ENCODE data around the gene RASIP1.
"Not testable (repeated sequence)": the region's sequence is repeated elsewhere in the genome, so short reads cannot be mapped to it uniquely, and the experiment has no call there.

Gene RASIP1

DNA sequence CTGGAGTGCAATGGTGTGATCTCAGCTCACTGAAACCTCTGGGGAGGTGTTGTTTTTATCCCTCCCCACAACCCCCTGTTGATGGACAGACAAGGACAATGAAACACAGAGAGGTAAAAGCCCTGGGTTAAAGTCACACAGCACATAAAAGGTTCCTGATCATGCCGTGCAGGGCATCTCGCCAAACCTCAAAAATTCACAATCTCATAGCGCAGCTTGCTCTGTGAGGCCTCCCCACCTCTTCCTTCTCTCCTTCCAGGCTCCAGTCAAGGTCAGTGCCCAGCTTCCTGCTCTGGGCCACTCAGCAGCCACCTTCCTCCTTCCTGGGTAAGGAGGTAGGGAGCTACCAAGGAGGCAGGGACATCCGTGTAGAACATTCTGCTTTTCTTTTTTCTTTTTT lies 42.4 kb downstream of the RASIP1 start:
- DNase-seq: no peak

DNA sequence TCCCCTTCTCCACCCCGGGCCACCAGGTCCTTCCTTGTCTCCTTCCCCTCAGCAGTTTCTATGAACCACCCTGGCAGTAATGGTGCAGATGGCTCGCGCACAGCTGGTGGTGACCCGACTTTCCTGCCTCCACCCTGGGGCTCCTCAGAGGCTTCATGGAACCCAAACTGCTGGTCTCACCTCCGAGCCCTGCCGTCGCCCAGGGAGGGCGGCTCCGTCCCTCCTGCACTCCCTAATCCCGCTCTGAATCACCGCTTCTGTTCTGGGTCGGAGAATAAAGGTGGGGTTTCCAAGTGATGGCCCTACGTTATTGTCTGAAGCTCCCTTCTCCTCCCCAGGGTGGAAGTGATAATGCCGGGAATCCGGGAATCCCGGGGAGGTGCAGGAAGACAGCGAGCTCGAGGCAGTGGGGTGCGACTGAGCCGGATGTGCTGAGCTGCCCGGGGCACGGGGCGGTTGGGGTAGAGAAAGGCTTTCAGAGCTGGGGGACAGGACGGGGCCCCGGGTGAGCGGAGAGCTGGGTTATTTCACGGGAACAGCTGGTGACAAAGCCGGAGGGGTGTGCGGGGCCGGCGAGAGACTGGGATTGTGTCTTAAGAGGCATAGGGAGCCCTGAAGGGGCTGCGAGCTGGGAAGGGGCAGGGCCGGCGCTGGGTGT lies 43.9 kb downstream of the RASIP1 start:
- DNase-seq: peak; percentile 70

- peak; percentile 89 for DNase-seq
Observed at GRCh38 chr19:48695743-48696352, 44.6 kb downstream of the RASIP1 start, which contains the start of gene FUT2. Gene FUT2, plus strand, starts transcription at chr19:48695971. Its CDS starts 6,986 bp downstream, at chr19:48702957.

DNA sequence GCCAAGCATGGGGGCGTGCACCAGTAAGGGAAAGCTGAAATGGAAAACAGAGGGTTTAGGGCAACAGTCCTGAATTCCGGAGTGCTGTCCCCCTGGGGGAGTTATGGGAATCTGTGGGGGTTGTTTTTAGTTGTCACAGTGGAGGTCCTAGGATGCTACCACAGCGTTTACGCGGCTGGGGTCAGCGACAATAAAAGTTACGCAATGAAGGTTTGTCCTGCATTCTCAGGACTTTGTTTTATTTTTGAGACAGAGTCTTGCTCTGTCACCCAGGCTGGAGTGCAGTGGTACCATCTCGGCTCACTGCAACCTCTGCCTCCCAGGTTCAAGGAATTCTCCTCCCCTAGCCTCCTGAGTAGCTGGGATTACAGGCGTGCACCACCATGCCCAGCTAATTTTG lies 46.8 kb downstream of the RASIP1 start:
- DNase-seq: not testable (repeated sequence)

- no peak for DNase-seq
Observed at GRCh38 chr19:48689449-48689848, 51.0 kb downstream of the RASIP1 start.

DNA sequence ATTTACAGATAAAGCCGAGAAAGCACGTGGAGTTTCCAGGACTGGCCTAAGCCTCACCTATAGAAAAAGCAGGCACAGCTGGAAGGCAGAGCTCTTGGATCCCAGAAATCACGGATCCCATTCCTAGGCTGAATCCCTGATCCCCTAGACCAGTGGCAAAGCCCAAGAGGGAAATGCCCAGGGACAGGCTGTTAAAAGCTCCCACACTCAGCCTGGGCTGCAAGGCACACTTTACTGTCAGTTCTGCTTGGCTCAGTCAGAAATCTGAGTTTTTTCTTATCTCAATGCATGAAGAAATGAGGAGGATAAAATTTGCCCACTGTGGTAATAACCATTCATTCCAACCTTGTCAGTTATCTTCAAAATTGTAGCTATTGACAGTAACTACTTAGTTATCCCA lies 52.6 kb downstream of the RASIP1 start:
- no peak for DNase-seq

GRCh38 chr19:48686637-48687036 lies 53.8 kb downstream of the RASIP1 start:
- not testable (repeated sequence) for DNase-seq

DNA sequence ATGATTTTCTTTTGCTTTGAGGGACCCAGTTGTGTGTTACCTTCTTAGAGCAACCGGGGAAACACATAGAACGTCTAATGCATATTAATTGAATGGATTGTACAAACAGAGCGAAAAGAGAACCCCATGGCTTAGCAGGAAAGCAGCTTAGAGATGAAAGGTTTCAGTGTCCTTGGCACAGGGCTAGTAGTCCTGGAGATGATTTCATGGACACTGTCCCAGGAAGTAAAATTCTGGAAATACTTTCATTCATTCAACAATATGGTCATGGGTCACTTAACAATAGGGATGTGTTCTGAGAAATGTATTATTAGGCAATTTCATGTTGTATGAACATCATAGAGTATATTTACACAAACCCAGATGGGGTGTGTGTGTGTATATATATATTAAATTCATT lies 54.3 kb downstream of the RASIP1 start:
- peak; percentile 83 for DNase-seq

DNA sequence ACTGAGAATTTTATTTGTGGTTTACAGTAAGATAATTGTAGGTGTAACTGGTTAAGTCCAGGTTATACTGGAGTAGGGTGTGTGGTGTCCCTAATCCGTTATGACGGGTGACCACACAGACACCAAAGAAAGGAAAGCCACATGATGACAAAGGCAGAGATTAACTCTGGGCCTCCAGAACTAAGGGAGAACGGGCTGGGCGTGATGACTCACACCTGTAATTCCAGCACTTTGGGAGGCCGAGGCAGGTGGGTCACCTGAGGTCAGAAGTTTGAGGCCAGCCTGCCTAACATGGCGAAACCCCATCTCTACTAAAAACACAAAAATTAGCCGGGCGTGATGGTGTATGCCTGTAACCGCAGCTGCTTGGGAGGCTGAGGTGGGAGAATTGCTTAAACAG lies 54.8 kb downstream of the RASIP1 start:
- DNase-seq: peak; percentile 79

- DNase-seq: peak; percentile 89
Observed at GRCh38 chr19:48683349-48683748, 57.1 kb downstream of the RASIP1 start.

DNA sequence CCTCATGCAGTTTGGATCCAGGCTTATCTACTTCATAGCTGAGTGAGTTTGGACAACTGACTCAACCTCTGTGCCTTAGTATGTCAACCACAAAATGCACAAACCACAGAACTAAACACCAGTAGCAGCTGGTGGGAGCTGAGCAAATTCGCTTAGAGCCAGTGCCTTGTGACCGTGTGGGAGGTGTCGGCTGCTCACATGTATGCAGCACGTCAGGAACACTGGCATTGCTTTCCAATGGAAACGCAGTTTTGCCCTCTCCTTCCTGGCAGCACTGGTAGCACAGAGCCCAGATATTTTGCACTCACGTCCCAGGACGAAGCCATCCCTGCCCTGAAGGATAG lies 59.3 kb downstream of the RASIP1 start:
- peak; percentile 32 for DNase-seq

GRCh38 chr19:48680436-48681126 lies 59.8 kb downstream of the RASIP1 start:
- no peak for DNase-seq

GRCh38 chr19:48680006-48680405 lies 60.4 kb downstream of the RASIP1 start:
- DNase-seq: not testable (repeated sequence)

DNA sequence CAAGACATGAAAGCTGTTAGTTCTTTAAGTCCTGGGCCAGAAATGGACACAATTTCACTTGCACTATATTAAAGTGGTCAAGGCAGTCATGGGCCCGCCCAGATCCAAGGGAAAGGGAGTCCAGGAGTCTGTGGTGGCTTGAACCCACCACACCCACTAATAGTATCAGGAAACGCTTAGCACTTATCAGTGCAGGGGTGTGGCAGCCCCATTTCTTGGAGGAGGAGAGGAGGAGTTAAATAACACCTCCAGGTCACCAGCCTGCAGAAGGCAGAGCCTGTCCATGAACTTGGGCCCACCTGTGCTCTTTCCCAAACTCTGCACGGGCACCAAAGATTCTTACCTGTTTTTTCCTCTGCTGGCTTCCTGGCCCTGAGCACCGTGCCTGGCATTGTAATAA lies 62.2 kb downstream of the RASIP1 start:
- DNase-seq: no peak

DNA sequence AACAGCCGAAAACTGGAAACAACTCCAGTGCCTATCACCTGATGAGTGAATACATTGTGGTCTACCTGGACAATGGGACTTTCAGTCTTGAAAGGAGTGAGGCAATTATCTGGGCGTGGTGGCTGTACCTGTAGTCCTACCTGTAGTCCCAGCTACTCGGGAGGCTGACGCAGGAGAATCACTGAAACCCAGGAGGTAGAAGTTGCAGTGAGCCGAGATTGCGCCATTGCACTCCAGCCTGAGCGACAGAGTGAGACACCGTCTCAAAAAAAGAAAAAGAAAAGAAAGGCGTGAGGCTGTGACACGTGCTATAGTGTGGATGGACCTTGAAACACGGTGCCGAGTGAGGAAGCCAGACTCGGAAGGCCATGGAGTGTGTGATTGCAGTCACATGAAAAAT lies 63.5 kb downstream of the RASIP1 start:
- DNase-seq: no peak

DNA sequence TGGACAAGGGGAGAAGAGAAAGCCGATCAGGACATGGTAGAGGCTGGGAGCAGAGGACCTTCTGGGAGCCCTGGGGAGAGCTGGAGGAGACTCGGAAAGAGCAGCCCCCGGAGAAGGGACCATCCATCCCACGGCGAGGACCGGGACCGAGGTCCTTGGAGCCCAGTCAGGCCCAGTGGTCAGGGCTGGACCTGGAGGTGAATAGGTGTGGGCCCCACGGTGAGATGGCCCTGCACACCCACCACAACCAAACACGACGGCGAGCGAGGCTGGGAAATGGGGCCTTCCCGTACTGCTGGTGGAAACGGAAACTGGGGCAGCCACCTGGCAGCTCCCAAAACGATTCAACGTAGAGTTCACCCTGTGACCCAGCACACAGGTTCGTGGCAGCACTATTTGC lies 63.9 kb downstream of the RASIP1 start:
- no peak for DNase-seq

DNA sequence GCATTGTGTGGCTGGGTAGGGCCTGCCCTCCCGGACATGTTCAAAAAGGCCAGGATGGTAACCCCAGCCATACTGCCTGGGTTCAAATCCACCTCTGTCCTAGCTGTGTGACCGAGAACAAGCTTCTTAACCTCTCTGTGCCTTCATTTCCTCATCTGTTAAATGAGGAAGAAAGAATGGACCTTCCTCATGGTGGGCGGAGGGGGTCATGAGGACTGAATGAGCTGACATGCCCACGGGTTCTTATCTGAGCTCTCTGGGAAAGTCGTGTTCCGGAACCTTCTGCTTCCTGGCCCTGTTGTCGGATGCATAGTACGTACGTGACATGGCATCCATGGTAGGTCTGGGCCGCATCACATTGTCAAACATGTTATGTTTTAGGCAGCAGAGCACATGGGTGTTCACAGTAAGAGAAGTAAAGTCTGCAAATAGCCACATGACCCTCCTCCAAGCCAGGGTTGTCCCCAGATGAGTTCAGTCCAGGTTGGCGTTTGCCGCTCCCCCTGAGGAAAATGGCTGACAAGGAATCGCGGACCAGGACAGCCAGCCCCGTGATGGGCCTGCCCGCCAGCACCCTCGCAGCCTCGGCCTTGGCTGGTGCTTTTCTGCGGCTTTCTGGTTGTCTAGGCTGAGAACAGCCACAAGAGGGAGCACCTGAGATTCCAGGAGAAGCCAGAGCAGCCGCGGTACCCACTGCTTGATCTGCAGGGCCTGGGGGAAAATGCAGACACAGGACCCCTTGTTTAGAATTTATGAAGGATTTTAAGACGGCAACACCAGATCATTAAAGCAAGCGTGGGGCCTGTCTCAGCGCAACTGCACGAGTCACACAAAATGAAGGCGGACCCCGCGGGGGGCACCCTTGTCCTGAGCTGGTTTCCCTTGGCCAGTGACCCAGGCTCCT lies 65.2 kb downstream of the RASIP1 start:
- DNase-seq: peak; percentile 91

DNA sequence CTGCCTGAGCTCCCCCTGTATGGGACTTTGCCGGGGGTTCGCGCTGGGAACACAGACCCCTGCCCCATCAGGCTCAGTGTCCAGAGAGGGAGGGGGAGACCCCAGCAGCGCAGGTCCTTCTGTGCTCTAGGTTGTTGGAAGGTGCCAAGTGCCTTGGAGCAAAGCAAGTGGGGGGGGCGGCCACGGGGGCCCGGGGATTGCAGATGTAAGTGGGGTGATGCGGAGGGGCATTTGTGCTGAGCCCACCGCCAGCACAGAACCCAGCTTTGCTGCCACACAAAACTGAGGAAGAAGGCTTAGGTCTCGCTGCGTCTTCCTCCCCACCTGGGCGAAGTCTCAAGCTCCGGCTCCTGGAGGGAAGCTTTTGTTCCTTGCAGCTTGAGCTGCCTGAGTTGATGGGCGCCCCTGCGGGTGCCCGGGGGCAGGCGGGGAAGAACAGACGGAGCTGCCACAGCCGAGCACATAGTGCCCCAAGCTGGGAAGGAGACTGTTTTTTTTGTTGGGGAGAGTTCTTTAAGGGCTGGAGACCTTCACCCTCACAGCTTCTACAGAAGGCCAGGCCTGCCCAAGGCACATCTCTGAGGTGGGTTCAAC lies 66.1 kb downstream of the RASIP1 start:
- no peak for DNase-seq

DNA sequence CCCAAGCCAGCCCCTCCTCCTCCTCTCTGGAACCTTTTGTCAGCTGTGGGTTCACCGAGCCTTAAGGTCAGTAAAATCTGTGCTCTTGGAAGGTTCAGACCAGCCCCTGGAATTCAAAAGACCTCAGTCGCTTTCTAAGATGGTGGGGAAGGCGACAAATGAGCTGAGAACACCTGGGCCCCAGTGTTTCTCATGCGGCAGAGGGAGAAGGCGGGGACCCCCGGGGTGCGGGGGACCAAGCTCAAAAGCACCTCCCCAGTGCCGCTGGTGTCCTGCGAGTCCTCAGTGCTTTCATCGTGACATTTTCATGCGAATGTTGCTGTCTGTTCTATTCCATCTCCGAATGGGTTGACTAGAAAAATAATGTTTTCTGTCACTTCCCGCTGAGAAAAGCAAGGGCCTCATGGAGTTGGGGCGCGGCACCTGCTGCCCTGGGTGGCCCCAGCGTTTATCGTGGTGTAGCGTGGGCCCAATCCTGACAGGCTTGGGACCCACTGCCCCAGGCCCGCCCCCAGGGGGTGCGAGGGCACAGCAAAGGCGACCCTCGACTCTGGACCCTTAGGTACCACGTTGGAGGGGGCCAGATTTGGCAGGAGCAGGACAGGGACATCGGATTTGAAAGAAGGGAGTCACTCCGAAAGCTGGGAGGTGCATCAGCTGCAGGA lies 66.8 kb downstream of the RASIP1 start:
- no peak for DNase-seq

DNA sequence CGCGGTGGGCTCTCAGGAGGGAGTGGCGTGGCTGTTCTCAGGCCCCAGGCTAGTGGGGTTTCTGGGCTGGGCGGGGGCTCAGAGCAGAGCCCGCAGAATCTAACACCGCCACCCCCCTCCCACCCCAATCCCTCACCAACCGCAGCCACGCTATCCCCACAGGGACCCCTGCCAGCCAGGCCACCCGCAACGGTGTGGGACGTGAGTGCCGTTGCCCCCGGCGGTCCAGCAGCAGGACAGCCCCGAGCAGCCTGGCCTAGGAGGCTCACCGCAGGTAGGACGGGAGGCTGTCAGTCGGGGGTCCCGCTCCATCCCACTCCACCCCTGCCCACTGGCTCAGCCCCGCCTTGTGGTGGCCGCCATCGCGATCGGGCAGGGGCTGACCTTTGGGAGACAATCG lies 67.4 kb downstream of the RASIP1 start, which contains the start of gene NTN5:
TSS of gene NTN5 (minus strand) at position 24 of the 400 bp plus-strand sequence. CDS start 2,031 bp downstream, outside the sequence.
- DNase-seq: no peak

GRCh38 chr19:48671446-48671995 lies 68.9 kb downstream of the RASIP1 start:
- no peak for DNase-seq

All from DMS53 (cell line).